ENCODE data around the gene POP7.
"Not testable (repeated sequence)": the region's sequence is repeated elsewhere in the genome, so short reads cannot be mapped to it uniquely, and the experiment has no call there.

POP7 gene

DNA sequence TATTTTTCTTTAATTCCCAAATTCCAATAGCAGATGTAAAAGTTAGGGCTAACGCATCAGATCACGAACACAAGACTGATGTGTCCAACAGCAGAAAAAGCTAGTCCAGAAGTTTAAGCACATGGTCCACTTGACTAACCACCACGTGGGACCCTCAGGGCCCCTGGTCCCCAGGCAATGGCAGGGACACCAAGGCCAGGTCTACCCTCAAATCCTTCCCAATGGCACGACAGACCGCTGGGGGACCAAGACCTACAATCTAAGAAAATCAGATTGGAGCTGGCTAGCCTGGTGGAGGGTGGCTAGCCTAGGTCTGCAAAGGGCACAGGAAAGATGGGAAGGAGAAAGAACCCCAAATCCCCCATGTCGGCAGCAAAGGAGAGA, 13.4 kb upstream of the POP7 start:
- no peak for DNase-seq

DNA sequence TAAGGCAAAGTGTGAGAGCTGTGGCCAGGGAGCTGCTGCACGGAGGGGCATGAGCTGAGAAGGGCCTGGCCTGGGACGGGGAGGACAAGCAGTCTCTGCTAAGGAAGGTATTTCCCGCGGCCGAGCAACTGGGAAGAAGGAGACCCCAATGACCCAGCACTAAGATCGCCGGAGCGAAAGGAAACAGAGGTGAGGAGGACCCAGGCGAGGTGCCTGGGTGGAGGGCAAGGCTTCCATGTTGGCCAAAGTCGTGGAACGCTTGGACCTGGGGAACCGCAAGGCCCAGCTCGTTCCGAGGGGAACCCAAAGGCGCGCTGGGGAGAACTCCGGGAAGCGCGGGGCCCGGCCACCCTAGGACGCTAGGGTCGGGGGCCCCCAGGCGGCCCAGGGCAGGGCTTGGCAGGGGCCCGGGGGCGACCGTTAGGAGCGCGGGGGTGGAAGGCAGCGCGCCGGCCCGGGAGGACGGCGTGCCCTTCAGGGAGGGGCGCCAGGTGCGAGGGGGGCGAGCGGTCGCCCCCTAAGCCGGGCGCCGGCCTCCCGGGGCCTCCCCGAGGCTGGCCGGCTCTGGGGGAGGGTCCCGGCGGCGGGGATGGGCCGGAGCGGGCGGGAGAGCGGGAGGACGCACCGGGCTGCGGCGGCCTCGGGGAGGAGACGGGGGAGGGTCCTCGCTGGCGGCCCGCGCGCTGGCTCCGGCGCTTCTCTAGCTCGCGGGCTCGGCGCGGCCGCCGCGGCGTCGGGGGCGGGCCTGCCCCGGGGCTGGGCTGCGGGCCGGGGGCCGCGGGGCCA, 12.4 kb upstream of the POP7 start:
- DNase-seq, result peak; percentile 40

DNA sequence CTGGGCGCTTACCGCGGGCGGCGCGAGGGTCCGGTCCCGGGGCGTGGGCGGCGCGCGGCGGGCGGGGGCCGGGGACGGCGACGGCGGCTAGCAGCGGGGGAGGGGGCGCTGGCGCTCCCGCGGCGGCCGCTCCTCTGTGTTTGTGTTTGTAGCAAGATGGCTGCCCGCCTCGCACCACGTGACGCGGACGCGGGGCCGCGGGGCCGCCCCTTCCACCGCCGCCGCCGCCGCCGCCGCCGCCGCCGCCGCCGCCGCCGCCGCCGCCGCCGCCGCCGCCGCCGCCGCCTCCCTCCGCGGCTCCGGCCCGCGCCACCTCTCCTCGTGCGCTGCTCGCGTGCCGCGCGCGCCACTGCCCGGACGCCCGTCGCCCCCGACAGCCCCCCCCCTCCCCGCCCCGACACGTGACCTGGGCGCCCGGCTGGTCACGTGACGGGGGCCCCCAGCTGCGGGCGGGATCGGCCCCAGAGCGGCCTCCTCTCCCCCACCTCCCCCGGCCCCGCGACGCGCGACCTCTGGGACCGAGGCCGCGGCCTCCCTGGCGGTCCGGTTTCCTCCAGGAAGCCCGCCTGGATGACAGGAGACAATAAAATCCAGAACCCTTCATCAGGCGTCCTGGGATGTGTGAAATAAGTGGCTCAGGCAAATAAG, 11.7 kb upstream of the POP7 start, which contains the start of gene GIGYF1:
Gene GIGYF1 (minus strand): TSS at position 153 of the 648 bp plus-strand sequence. CDS start 6,012 bp downstream, outside the sequence.
- DNase-seq, result peak; percentile 71

DNA sequence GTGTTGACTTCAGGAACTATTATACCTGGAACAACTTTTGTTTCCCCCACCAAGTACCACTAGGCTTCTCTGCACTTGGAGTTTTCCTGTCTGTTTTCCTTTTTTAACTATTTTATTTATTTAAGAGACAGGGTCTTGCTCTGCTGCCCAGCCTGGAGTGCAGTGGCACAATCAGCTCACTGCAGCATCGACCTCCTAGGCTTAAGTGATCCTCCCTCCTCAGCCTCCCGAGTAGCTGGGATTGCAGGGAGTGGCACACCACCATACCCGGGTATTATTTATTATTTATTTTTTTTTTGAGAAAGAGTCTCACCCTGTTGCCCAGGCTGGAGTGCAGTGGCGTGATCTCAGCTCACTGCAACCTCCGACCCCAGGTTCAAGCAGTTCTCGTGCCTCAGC, 9.8 kb upstream of the POP7 start:
- DNase-seq, result no peak

DNA sequence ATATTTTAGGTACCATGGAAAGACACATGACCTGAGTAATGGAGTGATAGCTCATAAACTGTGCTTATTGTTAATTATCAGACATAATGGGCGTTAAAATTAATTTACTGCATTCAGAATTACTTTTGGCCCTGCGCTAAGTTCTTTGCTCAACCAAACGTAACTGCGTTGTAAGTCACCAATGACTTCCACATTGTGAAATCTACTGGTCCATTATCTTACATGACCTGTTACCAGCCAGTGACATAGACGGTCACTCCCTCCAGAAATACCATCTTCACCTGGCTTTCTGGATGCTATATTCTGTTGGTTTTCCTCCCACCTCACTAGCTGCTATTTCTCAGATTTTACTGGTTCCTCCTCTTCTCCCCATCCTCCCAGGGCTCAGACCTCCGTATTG, 6.9 kb upstream of the POP7 start:
- no peak for DNase-seq

DNA sequence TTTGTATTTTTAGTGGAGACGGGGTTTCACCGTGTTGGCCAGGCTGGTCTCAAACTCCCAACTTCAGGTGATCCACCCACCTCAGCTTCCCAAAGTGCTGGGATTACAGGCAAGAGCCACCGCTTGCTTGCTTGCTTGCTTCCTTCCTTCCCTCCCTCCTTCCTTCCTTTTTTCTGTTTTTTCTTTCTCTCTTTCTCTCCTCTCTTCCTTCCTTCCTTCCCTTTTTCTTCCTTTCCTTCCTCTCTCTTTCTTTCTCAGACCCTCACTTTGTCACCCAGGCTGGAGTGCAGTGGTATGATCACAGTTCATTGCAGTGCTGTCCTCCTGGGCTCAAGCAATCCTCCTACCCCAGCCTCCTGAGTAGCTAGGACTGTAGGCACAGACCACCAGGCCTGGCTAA, 4.8 kb upstream of the POP7 start:
- not testable (repeated sequence) for DNase-seq

DNA sequence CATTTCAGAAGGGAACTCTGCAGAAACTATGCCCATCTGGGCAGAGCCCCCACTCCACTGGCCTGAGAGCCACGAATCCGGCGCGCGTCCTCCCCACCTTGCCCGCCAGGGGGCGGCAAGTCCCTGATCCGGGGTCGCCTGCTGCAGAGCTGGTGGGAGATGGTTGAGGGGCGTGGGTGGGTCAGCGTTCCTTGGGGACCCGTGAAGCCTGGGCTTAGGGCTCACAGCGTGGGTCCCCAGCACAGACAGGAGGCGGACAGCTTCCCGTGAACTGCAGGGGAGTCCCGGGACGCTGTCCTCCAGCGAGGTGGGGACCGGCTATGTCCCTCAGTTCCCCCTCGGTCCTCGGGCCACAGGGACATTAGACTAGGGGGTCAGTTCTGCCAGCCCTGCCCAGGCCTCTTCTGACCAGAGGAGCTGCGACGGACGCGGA, 585 bp upstream of the POP7 start:
- peak; percentile 58 for DNase-seq

DNA sequence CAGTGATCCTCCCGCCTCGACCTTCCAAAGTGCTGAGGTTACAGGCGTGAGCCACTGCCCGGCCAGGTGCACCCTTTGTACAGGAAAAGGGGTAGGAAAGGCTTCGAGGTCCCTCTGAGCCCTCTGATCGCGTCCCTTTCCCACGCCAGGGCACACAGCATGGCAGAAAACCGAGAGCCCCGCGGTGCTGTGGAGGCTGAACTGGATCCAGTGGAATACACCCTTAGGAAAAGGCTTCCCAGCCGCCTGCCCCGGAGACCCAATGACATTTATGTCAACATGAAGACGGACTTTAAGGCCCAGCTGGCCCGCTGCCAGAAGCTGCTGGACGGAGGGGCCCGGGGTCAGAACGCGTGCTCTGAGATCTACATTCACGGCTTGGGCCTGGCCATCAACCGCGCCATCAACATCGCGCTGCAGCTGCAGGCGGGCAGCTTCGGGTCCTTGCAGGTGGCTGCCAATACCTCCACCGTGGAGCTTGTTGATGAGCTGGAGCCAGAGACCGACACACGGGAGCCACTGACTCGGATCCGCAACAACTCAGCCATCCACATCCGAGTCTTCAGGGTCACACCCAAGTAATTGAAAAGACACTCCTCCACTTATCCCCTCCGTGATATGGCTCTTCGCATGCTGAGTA, 871 bp downstream of the POP7 start:
- no peak for DNase-seq

DNA sequence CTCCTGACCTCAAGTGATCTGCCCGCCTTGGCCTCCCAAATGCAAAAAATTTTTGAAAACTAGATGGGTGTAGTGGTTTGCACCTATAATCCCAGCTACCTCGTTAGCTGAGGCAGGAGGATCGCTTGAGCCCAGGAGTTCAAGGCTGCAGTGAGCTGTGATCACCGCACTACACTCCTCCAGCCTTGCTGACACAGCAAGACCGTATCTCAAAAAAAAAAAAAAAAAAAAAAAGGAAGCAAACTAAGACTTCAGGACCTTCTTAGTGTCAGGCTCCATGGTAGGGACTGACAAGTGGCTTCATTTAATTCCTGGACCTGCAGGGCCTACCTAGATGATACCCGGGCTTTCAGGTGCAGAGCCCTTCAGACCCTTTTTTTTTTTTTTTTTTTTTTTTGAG, 2.5 kb downstream of the POP7 start:
- DNase-seq, result no peak

DNA sequence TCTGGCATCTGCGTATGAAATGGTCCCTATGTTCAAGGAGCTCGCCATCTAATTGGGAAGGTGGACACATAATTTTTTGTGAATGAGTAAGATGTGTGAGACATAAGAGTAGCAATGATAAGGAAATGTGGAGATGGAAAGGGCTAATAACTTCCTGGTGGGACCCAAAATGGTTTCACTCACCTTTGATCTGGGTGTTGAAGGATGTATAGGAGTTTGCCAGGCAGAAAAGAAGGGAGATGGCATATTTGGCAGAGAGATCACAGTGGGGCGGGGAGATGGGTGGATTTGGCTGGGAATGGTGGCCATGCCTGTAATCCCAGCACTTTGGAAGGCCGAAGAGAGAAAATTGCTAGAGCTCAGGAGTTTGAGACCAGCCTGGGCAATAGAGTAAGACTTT, 4.5 kb downstream of the POP7 start:
- DNase-seq, result no peak

DNA sequence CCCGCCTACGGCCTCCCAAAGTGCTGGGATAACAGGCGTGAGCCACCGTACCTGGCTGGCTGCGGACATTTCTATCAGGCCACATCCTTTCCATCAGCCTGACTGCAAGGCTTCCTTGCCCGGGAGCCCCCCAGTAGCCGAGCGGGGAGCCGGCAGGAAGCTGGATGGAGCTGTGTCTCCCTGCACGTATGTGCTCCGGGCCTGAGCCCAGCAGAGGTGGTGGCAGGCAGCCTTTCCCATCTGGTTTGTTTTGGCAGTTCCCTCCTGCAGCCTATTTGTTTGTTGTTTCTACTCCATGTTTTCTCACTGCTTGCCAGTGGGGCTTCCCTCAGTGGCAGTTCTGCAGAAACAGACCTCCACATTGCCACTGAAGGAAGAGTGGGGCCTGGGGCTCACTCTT, 5.4 kb downstream of the POP7 start:
- no peak for DNase-seq

DNA sequence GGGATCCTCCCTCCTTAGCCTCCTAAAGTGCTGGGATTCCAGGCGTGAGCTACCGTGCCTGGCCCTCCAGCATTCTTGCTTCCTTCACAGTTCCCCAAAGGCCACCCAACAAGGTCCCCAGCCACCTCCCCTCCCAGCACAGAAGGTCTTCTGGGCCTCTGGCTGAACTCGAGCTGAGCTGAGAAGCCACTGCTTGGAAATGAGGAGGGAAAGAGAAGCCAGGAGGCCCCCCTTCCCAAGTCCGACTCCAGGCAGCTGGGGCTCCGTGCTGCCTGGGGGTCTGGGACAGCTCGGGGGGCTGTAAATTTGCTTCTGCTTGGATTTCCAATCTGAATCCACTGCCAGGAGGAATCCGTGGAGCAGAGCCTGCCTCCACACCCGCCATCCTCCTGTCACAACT, 8.8 kb downstream of the POP7 start:
- DNase-seq, result no peak

DNA sequence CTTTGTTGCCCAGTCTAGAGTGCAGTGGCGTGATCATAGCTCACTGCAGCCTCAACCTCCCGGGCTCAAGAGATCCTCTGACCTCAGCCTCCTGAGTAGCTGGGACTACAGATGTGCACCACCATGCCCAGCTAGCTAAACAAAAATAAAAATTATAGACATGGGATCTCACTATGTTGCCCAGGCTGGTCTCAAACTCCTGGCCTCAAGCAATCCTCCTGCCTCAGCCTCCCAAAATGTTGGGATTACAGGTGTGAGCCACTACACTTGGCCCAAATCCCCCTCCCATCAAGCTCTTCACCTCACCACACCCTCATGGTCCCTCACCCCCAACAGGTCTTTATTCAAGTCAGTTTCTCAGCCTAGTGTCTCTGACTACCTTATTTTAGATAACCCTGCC, 11.2 kb downstream of the POP7 start:
- DNase-seq, result not testable (repeated sequence)

DNA sequence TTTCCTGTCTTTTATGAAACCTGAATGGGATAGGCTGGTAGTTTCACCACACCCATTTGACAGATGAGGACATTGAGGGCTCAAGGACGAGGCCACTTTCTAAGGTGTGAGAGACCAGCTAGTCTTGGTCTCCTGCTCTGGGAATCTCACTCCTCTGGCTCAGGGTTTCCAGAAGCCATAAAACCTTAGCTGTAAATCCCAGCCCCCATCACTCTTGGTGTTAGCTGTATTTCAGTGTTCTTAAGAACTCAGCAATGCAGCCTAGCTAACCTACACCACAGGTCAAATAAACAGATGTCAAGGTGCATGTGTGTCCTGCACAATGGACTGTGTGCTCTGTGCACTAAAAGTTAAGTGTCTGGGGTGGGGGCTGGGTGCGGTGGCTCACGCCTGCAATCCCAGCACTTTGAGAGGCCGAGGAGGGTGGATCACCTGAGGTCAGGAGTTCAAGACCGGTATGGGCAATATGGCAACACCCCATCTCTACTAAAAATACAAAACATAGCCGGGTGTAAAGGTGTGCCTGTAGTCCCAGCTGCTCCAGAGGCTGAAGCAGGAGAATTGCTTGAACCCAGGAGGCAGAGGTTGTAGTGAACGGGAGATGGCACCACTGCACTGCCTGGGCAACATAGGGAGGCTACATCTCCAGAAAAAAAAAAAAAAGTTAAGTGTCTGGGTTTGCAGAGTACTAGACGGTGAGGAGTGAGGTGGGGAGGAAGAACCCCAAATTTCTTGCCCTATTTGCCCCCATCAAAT, 13.8 kb downstream of the POP7 start:
- DNase-seq, result no peak

DNA sequence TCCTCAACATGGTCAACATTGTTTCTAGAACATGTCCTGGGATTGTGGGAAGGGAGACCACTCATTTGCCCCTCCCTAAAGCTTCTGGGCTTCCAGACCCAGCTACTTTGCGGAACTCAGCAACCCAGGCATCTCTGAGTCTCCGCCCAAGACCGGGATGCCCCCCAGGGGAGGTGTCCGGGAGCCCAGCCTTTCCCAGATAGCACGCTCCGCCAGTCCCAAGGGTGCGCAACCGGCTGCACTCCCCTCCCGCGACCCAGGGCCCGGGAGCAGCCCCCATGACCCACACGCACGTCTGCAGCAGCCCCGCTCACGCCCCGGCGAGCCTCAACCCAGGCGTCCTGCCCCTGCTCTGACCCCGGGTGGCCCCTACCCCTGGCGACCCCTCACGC, 14.4 kb downstream of the POP7 start, which contains the start of gene EPO:
Gene EPO (plus strand): TSS at position 190 of the 392 bp plus-strand sequence. CDS start 513 bp downstream, outside the sequence.
- no peak for DNase-seq

DNA sequence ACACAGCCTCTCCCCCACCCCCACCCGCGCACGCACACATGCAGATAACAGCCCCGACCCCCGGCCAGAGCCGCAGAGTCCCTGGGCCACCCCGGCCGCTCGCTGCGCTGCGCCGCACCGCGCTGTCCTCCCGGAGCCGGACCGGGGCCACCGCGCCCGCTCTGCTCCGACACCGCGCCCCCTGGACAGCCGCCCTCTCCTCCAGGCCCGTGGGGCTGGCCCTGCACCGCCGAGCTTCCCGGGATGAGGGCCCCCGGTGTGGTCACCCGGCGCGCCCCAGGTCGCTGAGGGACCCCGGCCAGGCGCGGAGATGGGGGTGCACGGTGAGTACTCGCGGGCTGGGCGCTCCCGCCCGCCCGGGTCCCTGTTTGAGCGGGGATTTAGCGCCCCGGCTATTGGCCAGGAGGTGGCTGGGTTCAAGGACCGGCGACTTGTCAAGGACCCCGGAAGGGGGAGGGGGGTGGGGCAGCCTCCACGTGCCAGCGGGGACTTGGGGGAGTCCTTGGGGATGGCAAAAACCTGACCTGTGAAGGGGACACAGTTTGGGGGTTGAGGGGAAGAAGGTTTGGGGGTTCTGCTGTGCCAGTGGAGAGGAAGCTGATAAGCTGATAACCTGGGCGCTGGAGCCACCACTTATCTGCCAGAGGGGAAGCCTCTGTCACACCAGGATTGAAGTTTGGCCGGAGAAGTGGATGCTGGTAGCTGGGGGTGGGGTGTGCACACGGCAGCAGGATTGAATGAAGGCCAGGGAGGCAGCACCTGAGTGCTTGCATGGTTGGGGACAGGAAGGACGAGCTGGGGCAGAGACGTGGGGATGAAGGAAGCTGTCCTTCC, 15.0 kb downstream of the POP7 start:
- DNase-seq, result no peak

DNA sequence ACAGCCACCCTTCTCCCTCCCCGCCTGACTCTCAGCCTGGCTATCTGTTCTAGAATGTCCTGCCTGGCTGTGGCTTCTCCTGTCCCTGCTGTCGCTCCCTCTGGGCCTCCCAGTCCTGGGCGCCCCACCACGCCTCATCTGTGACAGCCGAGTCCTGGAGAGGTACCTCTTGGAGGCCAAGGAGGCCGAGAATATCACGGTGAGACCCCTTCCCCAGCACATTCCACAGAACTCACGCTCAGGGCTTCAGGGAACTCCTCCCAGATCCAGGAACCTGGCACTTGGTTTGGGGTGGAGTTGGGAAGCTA, 15.5 kb downstream of the POP7 start:
- no peak for DNase-seq

DNA sequence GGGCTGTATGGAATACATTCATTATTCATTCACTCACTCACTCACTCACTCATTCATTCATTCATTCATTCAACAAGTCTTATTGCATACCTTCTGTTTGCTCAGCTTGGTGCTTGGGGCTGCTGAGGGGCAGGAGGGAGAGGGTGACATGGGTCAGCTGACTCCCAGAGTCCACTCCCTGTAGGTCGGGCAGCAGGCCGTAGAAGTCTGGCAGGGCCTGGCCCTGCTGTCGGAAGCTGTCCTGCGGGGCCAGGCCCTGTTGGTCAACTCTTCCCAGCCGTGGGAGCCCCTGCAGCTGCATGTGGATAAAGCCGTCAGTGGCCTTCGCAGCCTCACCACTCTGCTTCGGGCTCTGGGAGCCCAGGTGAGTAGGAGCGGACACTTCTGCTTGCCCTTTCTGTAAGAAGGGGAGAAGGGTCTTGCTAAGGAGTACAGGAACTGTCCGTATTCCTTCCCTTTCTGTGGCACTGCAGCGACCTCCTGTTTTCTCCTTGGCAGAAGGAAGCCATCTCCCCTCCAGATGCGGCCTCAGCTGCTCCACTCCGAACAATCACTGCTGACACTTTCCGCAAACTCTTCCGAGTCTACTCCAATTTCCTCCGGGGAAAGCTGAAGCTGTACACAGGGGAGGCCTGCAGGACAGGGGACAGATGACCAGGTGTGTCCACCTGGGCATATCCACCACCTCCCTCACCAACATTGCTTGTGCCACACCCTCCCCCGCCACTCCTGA, 16.7 kb downstream of the POP7 start:
- no peak for DNase-seq

DNA sequence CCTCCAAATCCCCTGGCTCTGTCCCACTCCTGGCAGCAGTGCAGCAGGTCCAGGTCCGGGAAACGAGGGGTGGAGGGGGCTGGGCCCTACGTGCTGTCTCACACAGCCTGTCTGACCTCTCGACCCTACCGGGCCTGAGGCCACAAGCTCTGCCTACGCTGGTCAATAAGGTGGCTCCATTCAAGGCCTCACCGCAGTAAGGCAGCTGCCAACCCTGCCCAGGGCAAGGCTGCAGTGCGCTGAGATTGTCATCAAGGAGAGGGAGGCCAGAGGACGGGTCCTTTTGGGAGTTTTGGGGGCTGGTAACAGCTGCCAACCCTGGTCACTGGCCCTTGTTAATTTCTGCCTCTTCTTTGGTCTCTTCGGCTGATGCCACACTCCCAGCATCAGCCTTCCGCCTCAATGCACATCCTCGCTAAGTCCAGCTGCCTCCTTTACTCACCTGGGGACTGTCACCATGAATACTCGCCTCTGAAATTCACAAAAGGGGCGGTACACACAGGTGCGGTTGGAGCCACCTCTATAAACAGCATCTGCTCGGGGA, 17.9 kb downstream of the POP7 start:
- DNase-seq, result no peak

DNA sequence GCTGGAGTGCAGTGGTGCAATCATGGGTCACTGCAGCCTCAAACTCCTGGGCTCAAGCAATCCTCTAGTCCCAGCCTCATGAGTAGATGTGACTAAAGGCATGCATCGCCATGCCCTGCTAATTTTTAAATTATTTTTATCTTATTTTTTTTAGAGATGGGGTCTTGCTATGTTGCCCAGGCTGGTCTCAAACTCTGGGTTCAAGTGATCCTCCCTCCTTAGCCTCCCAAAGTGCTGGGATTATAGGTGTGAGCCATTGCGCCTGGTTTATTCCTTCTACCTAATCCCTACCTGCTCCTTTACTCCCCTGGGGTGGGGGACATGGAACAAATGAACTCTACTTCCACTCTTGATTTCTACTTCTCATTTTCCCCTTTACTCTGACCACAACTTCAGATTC, 18.4 kb downstream of the POP7 start:
- DNase-seq, result not testable (repeated sequence)

DNA sequence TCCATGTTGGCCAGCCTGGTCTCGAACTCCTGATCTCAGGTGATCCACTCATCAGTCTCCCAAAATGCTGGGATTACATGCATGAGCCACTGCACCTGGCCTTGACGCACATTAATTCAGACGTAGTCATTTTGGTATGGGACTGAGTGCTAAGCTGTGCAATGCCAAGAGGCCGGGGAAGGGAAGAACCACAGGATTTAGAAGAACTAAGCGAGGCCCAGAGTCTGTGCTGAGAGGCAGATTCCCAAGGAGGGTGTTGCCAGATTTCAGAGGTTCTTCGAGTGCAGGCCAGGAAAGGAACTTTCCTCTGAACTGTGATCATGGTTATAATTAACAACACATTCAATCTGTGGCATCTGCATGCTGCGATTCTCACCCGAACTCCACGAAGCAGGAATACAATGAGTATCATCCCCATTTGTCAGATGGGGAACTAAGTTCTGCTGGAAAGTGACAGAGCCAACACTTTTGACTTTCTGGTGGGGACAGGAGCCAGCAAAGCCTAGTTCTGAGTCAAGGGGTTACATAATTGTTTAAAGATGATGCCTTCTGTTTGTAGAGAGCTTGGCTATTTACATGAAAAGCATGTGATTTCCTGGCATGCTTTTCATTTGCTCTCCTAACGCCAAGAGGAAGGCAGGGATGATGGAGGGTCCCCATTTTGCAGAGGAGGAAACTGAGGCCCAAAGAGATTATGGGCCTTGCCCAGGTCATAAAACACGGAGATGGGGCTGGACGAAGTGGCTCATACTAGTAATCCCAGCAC, 21.3 kb downstream of the POP7 start:
- no peak for DNase-seq

All from NCI-H1436 (cell line).